Right atrium auricular region (tissue), 2 donors: Measurements from ENCODE around the gene TRIM60. TPM values are rescaled to one million over a fixed set of nuclear protein-coding genes. Genes with fewer than 3 reads are reported as not detected.
"Not testable (repeated sequence)": the region's sequence is repeated elsewhere in the genome, so short reads cannot be mapped to it uniquely, and the experiment has no call there.

Experiments used
- DNase-seq: peaks from one replicate; pipeline ENCODE4 v3.0.0-alpha.2; 2019; ENCODE audit warnings: low spot score
- H3K27ac ChIP-seq, 2 donors: fragments of 200-600 bp; sonication (generic); 1 replicate in 1 of 2; 2 replicates in 1 of 2; pipeline ENCODE4 v1.5.1; 2016 to 2019
- H3K27me3 ChIP-seq, 2 donors: fragments of 200-600 bp; sonication (generic); one replicate each; pipeline versions ENCODE4 v1.5.1 to v1.6.0; 2017 to 2019
- H3K36me3 ChIP-seq: fragments of 200-600 bp; sonication (generic); one replicate; pipeline ENCODE4 v1.5.1; 2016
- H3K4me1 ChIP-seq, 2 donors: fragments of 200-600 bp; sonication (generic); one replicate each; pipeline versions ENCODE4 v1.5.1 to v1.6.0; 2017 to 2019
- H3K4me3 ChIP-seq, 2 donors: fragments of 200-600 bp; sonication (generic); 1 replicate in 1 of 2; 2 replicates in 1 of 2; pipeline ENCODE4 v1.5.1; 2017 to 2019; ENCODE audit warnings: mild to moderate bottlenecking in 1 of 2, moderate library complexity in 1 of 2
- H3K9me3 ChIP-seq, 2 donors: fragments of 200-600 bp; sonication (generic); one replicate each; pipeline ENCODE4 v1.5.1; 2019
- total RNA-seq, 2 donors: library from RNA; depleted of rRNA; stranded (reverse); fragments of >200 nt; gene quantifications; one replicate each; pipeline ENCODE4 v1.1.0, GENCODE V29; 2016
- TF ChIP-seq, protein P1 (sequence below), 2 donors: fragments of 200-600 bp; sonication (generic); IDR thresholded peaks; one replicate each; pipeline ENCODE4 v1.5.1; 2019; ENCODE audit warnings: antibody characterized with exemption in 2 of 2

TRIM60 gene
- total RNA-seq, 2 donors from 2014 or later: not detected

GRCh38 chr4:165060938-165061337 is 29.1 kb downstream of the TRIM60 start:
- TF ChIP-seq, protein P1, sequence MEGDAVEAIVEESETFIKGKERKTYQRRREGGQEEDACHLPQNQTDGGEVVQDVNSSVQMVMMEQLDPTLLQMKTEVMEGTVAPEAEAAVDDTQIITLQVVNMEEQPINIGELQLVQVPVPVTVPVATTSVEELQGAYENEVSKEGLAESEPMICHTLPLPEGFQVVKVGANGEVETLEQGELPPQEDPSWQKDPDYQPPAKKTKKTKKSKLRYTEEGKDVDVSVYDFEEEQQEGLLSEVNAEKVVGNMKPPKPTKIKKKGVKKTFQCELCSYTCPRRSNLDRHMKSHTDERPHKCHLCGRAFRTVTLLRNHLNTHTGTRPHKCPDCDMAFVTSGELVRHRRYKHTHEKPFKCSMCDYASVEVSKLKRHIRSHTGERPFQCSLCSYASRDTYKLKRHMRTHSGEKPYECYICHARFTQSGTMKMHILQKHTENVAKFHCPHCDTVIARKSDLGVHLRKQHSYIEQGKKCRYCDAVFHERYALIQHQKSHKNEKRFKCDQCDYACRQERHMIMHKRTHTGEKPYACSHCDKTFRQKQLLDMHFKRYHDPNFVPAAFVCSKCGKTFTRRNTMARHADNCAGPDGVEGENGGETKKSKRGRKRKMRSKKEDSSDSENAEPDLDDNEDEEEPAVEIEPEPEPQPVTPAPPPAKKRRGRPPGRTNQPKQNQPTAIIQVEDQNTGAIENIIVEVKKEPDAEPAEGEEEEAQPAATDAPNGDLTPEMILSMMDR (IDR thresholded peaks at IDR 0.05): peak in 1 of 2 donors; percentile 20
- no peaks in the 10 kb centered on the region for H3K9me3 ChIP-seq
- H3K4me1 ChIP-seq: no peaks in the 10 kb centered on the region
- H3K27me3 ChIP-seq: no peaks in the 10 kb centered on the region
- no peaks in the 10 kb centered on the region for H3K36me3 ChIP-seq
- H3K27ac ChIP-seq: no peak overlapping the region
- no peak for DNase-seq
- H3K4me3 ChIP-seq: no peak overlapping the region

DNA sequence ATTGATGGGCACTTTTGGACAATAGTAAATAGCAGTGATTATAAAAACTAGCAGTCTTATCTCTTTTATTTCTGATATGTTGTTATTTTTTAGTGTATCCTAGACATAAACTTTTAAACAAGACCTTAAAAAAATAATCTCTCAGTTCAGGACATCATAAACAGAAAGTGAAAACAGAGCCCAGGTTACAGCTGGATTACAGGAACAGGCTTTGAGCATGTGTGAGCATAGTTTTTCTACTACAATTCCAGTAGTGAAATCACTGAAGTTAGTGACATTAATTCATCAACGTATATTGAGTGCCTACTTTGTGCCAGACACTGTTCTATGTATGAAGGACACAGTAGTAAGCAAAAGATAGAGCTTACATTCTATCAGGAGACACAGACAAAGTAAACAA is 38.8 kb downstream of the TRIM60 start:
- no peak overlapping the region for H3K27ac ChIP-seq
- TF ChIP-seq, protein P1 (IDR thresholded peaks at IDR 0.05): no peak
- no peaks in the 10 kb centered on the region for H3K27me3 ChIP-seq
- DNase-seq: no peak
- H3K4me1 ChIP-seq: no peaks in the 10 kb centered on the region
- H3K36me3 ChIP-seq: no peaks in the 10 kb centered on the region
- H3K9me3 ChIP-seq: no peaks in the 10 kb centered on the region
- no peak overlapping the region for H3K4me3 ChIP-seq

DNA sequence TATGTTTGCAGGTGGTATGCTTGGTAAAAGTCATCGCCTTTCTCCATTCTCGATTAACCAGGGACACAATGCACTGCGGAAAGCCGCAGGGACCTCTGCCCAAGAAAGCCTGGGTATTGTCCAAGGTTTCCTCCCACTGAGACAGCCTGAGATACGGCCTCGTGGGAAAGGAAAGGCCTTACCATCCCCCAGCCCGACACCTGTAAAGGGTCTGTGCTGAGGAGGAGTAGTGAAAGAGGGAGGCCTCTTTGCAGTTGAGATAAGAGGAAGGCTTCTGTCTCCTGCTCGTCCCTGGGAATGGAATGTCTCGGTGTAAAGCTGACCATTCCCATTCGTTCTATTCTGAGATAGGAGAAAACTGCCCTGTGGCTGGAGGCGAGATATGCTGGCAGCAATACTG is 41.5 kb downstream of the TRIM60 start:
- DNase-seq: peak; percentile 40
- not testable (repeated sequence) for H3K27ac ChIP-seq, H3K4me1 ChIP-seq, H3K36me3 ChIP-seq, H3K27me3 ChIP-seq, H3K9me3 ChIP-seq
- H3K4me3 ChIP-seq: peak overlapping the region in 1 of 2 donors; percentile 6

GRCh38 chr4:165077034-165077578 is 45.3 kb downstream of the TRIM60 start:
- H3K36me3 ChIP-seq: peaks cover 16% of the 10 kb centered on the region
- no peak overlapping the region for H3K27ac ChIP-seq
- TF ChIP-seq, protein P1 (IDR thresholded peaks at IDR 0.05): no peak
- H3K9me3 ChIP-seq: no peaks in the 10 kb centered on the region
- H3K27me3 ChIP-seq: no peaks in the 10 kb centered on the region
- DNase-seq: peak; percentile 18
- no peak overlapping the region for H3K4me3 ChIP-seq
- H3K4me1 ChIP-seq: no peaks in the 10 kb centered on the region

- DNase-seq: peak; percentile 58
- Histone ChIP-seq H3K27me3 (no peaks in the 10 kb centered on the region), H3K4me3 (no peak overlapping the region), H3K9me3 (no peaks in the 10 kb centered on the region), H3K4me1 (no peaks in the 10 kb centered on the region), H3K36me3 (peaks cover 21% of the 10 kb centered on the region), H3K27ac (peak overlapping the region in 1 of 2 donors; percentile 14)
- TF ChIP-seq, protein P1 (IDR thresholded peaks at IDR 0.05): no peak
Observed at GRCh38 chr4:165079476-165079875, 47.7 kb downstream of the TRIM60 start.

- peaks cover 53% of the 10 kb centered on the region for H3K36me3 ChIP-seq
- H3K27ac ChIP-seq, H3K4me3 ChIP-seq, H3K27me3 ChIP-seq, H3K9me3 ChIP-seq, H3K4me1 ChIP-seq: not testable (repeated sequence)
- DNase-seq: peak; percentile 16
Observed at GRCh38 chr4:165084787-165085186, 53.0 kb downstream of the TRIM60 start.

- H3K27ac ChIP-seq: no peak overlapping the region
Observed at GRCh38 chr4:165085946-165086345, 54.1 kb downstream of the TRIM60 start.

More at GRCh38 chr4:165085946-165086345, 54.1 kb downstream of the TRIM60 start:
- Histone ChIP-seq H3K36me3 (peaks cover 54% of the 10 kb centered on the region), H3K27me3 (no peaks in the 10 kb centered on the region), H3K4me1 (no peaks in the 10 kb centered on the region), H3K4me3 (no peak overlapping the region), H3K9me3 (no peaks in the 10 kb centered on the region)
- DNase-seq: peak; percentile 9
- TF ChIP-seq, protein P1 (IDR thresholded peaks at IDR 0.05): no peak
